Measurements from ENCODE around the gene SFRP5.

GRCh38 chr10:97781618-97782331 is 10.0 kb upstream of the SFRP5 start:
- TF ChIP-seq TAF1 (IDR thresholded peaks at IDR 0.05; ENCODE audit: borderline replicate concordance, low read depth, low read length) (no peak), IKZF1 (conservative IDR thresholded peaks at IDR 0.05) (no peak), HDAC2 (IDR thresholded peaks at IDR 0.05) (no peak), MAX (IDR thresholded peaks at IDR 0.05; ENCODE audit: low read depth, low read length) (no peak), E2F4 (IDR thresholded peaks at IDR 0.05; ENCODE audit: low read depth, low read length) (no peak), EZH2 (IDR thresholded peaks at IDR 0.05; ENCODE audit: borderline replicate concordance, control insufficient read depth, low read depth, low read length) (no peak), CTCF (IDR thresholded peaks at IDR 0.05 in 2 of 3, conservative IDR thresholded peaks at IDR 0.05 in 1 of 3; ENCODE audit: control insufficient read depth in 2 of 3, extremely low read depth in 1 of 3, insufficient read depth in 1 of 3, low read depth in 3 of 3, low read length in 3 of 3) (no peak), RAD21 (IDR thresholded peaks at IDR 0.05; ENCODE audit: insufficient read depth, low read depth, low read length) (no peak), EP300 (IDR thresholded peaks at IDR 0.05; ENCODE audit: borderline replicate concordance in 1 of 2, control insufficient read depth in 1 of 2, low read depth in 2 of 2, low read length in 2 of 2) (no peak), MEF2A (IDR thresholded peaks at IDR 0.05; ENCODE audit: insufficient read depth, low read depth, low read length) (no peak), ATF2 (IDR thresholded peaks at IDR 0.05; ENCODE audit: low read length) (no peak)
